H1 (cell line): ENCODE measurements around the gene CIT.

Experiments
- CREB1 ChIP-seq: IDR thresholded peaks from 2 replicates; pipeline ENCODE4 v1.6.1; 2012; ENCODE audit warnings: inconsistent platforms
- EP300 ChIP-seq, 2 experiments: IDR thresholded peaks; 1 replicate in 1 of 2; 2 replicates in 1 of 2; pipeline ENCODE4 v1.6.1; 2011 to 2012; ENCODE audit warnings: low read depth in 2 of 2, low read length in 2 of 2, mild to moderate bottlenecking in 2 of 2, borderline replicate concordance in 1 of 2, inconsistent platforms in 1 of 2, moderate library complexity in 1 of 2
- EZH2 ChIP-seq: fragments of 200-600 bp; sonication (generic); IDR thresholded peaks from 2 replicates; pipeline ENCODE4 v1.7.1; 2012; ENCODE audit warnings: low read depth, mild to moderate bottlenecking, moderate library complexity, low read length, inconsistent platforms; ENCODE audit not compliant: severe bottlenecking
- KDM4A ChIP-seq: IDR thresholded peaks from one replicate; pipeline ENCODE4 v1.7.1; 2012; ENCODE audit warnings: low read depth, mild to moderate bottlenecking, moderate library complexity, low read length, inconsistent platforms; ENCODE audit not compliant: severe bottlenecking
- SP1 ChIP-seq: IDR thresholded peaks from 2 replicates; pipeline ENCODE4 v1.6.1; 2011; ENCODE audit warnings: low read depth, low read length
- TCF12 ChIP-seq: IDR thresholded peaks from 2 replicates; pipeline ENCODE4 v1.6.1; 2011; ENCODE audit warnings: low read depth, mild to moderate bottlenecking, low read length
- ZNF274 ChIP-seq: IDR thresholded peaks from 2 replicates; pipeline ENCODE4 v1.7.0; 2012; ENCODE audit warnings: low read length, borderline replicate concordance; ENCODE audit errors: extremely low read depth
- TF ChIP-seq, protein P1 (sequence below), 3 experiments: IDR thresholded peaks; 1 replicate in 2 of 3; 2 replicates in 1 of 3; pipeline versions ENCODE4 v1.5.1 to v1.6.1; 2011; ENCODE audit warnings: low read length in 3 of 3, mild to moderate bottlenecking in 3 of 3, inconsistent platforms in 2 of 3, low read depth in 1 of 3, moderate library complexity in 1 of 3; ENCODE audit not compliant: insufficient read depth in 1 of 3; ENCODE audit errors: control extremely low read depth in 1 of 3

DNA sequence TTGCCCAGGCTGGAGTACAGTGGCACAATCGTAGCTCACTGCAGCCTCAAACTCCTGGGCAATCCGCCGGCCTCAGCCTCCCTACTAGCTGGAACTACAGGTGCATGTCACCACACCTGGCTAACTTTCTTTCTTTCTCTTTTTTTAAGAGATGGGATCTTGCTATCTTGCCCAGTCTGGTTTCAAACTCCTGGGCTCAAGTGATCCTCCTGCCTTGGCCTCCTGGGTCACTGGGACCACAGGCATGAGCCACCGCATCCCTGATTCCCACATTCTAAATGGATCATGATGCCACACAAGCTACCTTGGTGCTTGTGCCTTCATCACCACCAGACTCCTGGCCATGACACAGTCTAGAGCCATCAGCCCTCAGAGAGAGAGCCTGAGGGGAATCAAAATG is 165.4 kb downstream of the CIT start:
- no peak for TF ChIP-seq EZH2
- TF ChIP-seq, protein P1, sequence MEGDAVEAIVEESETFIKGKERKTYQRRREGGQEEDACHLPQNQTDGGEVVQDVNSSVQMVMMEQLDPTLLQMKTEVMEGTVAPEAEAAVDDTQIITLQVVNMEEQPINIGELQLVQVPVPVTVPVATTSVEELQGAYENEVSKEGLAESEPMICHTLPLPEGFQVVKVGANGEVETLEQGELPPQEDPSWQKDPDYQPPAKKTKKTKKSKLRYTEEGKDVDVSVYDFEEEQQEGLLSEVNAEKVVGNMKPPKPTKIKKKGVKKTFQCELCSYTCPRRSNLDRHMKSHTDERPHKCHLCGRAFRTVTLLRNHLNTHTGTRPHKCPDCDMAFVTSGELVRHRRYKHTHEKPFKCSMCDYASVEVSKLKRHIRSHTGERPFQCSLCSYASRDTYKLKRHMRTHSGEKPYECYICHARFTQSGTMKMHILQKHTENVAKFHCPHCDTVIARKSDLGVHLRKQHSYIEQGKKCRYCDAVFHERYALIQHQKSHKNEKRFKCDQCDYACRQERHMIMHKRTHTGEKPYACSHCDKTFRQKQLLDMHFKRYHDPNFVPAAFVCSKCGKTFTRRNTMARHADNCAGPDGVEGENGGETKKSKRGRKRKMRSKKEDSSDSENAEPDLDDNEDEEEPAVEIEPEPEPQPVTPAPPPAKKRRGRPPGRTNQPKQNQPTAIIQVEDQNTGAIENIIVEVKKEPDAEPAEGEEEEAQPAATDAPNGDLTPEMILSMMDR (IDR thresholded peaks at IDR 0.05; ENCODE audit: control extremely low read depth in 1 of 3, insufficient read depth in 1 of 3, low read depth in 1 of 3, low read length in 3 of 3), result no peak
- TF ChIP-seq KDM4A, result no peak
- no peak for TF ChIP-seq CREB1
- TF ChIP-seq ZNF274, result no peak
- TF ChIP-seq TCF12, result no peak
- no peak for TF ChIP-seq EP300 (IDR thresholded peaks at IDR 0.05; ENCODE audit: borderline replicate concordance in 1 of 2, low read depth in 2 of 2, low read length in 2 of 2)
- TF ChIP-seq SP1, result no peak
